Left cardiac atrium (tissue), 4 donors: ENCODE data around the gene OGFOD3. TPM values are rescaled to one million over a fixed set of nuclear protein-coding genes. Genes with fewer than 3 reads are reported as not detected.
"Not testable (repeated sequence)": the region's sequence is repeated elsewhere in the genome, so short reads cannot be mapped to it uniquely, and the experiment has no call there.

Source experiments
- ATAC-seq, 2 donors: fragments of 200-7000 bp; cut with Tn5 transposase; one replicate each; pipeline ENCODE4 v1.9.1; 2020; ENCODE audit warnings: mild to moderate bottlenecking in 2 of 2, moderate library complexity in 2 of 2
- DNase-seq: peaks from one replicate; pipeline ENCODE4 v3.0.0-alpha.2; 2020
- intact Hi-C, 2 donors: fragments of 100-400 bp; cut with DNase I; formaldehyde crosslinking; loops; one replicate each; pipeline versions ENCODE4 v1.14.1 to v1.15.1; 2022 to 2023
- total RNA-seq, 2 donors: library from RNA; stranded (reverse); fragmentation: NEBNext Ultra II Directional; extraction: Animal tissue kit (Norgen Biotek cat#: 25700); gene quantifications; one replicate each; pipeline ENCODE4 v1.2.1, GENCODE V29; 2021
- donor health status: DM: no; HTN: yes; CAD: no.
- donor health status: DM: no; HTN: yes; CAD: no; lungs with severe emphysema.
- donor health status: DM: yes; HTN: yes; CAD: no.
- donor health status: Dilated cardiomyopathy.

Gene OGFOD3
- total RNA-seq, 2 donors from 2014 or later: 27.2 to 32.0 TPM

- ATAC-seq: not testable (repeated sequence)
Measured at GRCh38 chr17:82412081-82412480, 6.3 kb downstream of the OGFOD3 start.

GRCh38 chr17:82411396-82412053 is 6.9 kb downstream of the OGFOD3 start:
- no peak for ATAC-seq
- intact Hi-C loops: no loop called here
- DNase-seq: no peak

More at GRCh38 chr17:82412081-82412480, 6.3 kb downstream of the OGFOD3 start:
- DNase-seq, intact Hi-C loops: not testable (repeated sequence)

- intact Hi-C loops: no loop called here
- DNase-seq: no peak
Measured at GRCh38 chr17:82410014-82410716, 8.2 kb downstream of the OGFOD3 start.

GRCh38 chr17:82408938-82409318 is 9.5 kb downstream of the OGFOD3 start:
- intact Hi-C loops: no loop called here
- no peak for DNase-seq
- ATAC-seq: no peak

More at GRCh38 chr17:82410014-82410716, 8.2 kb downstream of the OGFOD3 start:
- no peak for ATAC-seq

GRCh38 chr17:82408288-82408937 is 10.0 kb downstream of the OGFOD3 start:
- DNase-seq: no peak
- ATAC-seq: no peak
- intact Hi-C loops: no loop called here

- intact Hi-C loops: no loop called here
- DNase-seq (peak; percentile 68), ATAC-seq (peak; percentile 82 to 88)
Measured at GRCh38 chr17:82407255-82407654, 11.1 kb downstream of the OGFOD3 start.

- intact Hi-C loops: no loop called here
- ATAC-seq (no peak), DNase-seq (no peak)
Measured at GRCh38 chr17:82406131-82406671, 12.2 kb downstream of the OGFOD3 start.

- ATAC-seq: no peak
- DNase-seq: no peak
- intact Hi-C loops: no loop called here
Measured at GRCh38 chr17:82405051-82405450, 13.3 kb downstream of the OGFOD3 start.

- no peak for ATAC-seq
- no peak for DNase-seq
Measured at GRCh38 chr17:82403662-82404660, 14.4 kb downstream of the OGFOD3 start.

GRCh38 chr17:82402865-82403264 is 15.5 kb downstream of the OGFOD3 start:
- no peak for DNase-seq
- no peak for ATAC-seq
- intact Hi-C loops: no loop called here

More at GRCh38 chr17:82403662-82404660, 14.4 kb downstream of the OGFOD3 start:
- intact Hi-C loops: no loop called here

GRCh38 chr17:82400830-82401229 is 17.6 kb downstream of the OGFOD3 start:
- intact Hi-C loops: no loop called here
- no peak for DNase-seq
- peak; percentile 38 to 62 for ATAC-seq

- DNase-seq (no peak), ATAC-seq (no peak)
- intact Hi-C loops: no loop called here
Measured at GRCh38 chr17:82400206-82400605, 18.2 kb downstream of the OGFOD3 start.

- intact Hi-C loops: no loop called here
- DNase-seq: no peak
- ATAC-seq: no peak
Measured at GRCh38 chr17:82399601-82400101, 18.7 kb downstream of the OGFOD3 start.

GRCh38 chr17:82399041-82399441 is 19.3 kb downstream of the OGFOD3 start:
- intact Hi-C loops: no loop called here
- peak in 1 of 2 donors; percentile 53 for ATAC-seq
- no peak for DNase-seq

GRCh38 chr17:82397449-82398335 is 20.7 kb downstream of the OGFOD3 start:
- no peak for DNase-seq
- intact Hi-C loops: no loop called here
- ATAC-seq: no peak

GRCh38 chr17:82396601-82397435 is 21.6 kb downstream of the OGFOD3 start:
- DNase-seq (no peak), ATAC-seq (peak in 1 of 2 donors; percentile 50)
- intact Hi-C loops: no loop called here

GRCh38 chr17:82394278-82394677 is 24.1 kb downstream of the OGFOD3 start:
- ATAC-seq: no peak
- peak; percentile 3 for DNase-seq
- intact Hi-C loops: no loop called here
